BLaER1 (cell line): ENCODE results near the gene RPGRIP1L.

Source experiments
- H3K27ac ChIP-seq: shearing (Covaris generic); formaldehyde crosslinking; 2 replicates; pipeline ENCODE4 v1.8.1; 2022
- H3K27me3 ChIP-seq: shearing (Covaris generic); formaldehyde crosslinking; 2 replicates; pipeline ENCODE4 v1.8.1; 2022
- H3K36me3 ChIP-seq: shearing (Covaris generic); formaldehyde crosslinking; 2 replicates; pipeline ENCODE4 v1.8.1; 2022
- H3K4me1 ChIP-seq: shearing (Covaris generic); formaldehyde crosslinking; 2 replicates; pipeline ENCODE4 v1.8.1; 2022
- H3K4me2 ChIP-seq: shearing (Covaris generic); formaldehyde crosslinking; 2 replicates; pipeline ENCODE4 v1.8.1; 2022
- H3K4me3 ChIP-seq: shearing (Covaris generic); formaldehyde crosslinking; 2 replicates; pipeline ENCODE4 v1.8.1; 2022
- H3K9ac ChIP-seq: shearing (Covaris generic); formaldehyde crosslinking; 2 replicates; pipeline ENCODE4 v1.8.1; 2022
- H3K9me3 ChIP-seq: shearing (Covaris generic); formaldehyde crosslinking; 2 replicates; pipeline ENCODE4 v1.8.1; 2022
- H4K20me1 ChIP-seq: shearing (Covaris generic); formaldehyde crosslinking; 2 replicates; pipeline ENCODE4 v1.8.1; 2022
- Cebpa-rat ChIP-seq: shearing (Covaris generic); IDR thresholded peaks from 2 replicates; pipeline ENCODE4 v1.8.1; 2022

The RPGRIP1L gene

DNA sequence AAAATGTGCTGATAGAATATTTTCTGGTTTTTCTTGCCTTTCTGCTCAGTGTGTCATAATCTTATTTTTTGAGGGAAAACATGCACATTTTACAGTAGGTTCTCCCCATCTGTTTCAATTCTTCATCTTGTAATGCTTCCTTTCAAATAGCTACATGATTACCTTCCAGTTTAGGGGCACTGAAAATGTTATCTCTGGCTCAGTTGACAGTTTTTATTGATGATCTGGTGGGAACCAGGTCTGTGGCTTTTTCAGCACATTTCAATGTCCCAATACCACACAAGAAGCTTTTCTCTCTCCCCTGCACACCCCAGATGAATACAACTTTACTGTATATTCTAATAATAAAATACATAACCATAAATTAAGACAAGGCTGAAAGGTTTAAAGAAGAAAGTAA is 36.8 kb upstream of the RPGRIP1L start:
- Histone ChIP-seq H3K4me2 (no peak overlapping the region), H3K4me3 (no peak overlapping the region), H3K9ac (no peak overlapping the region), H3K27ac (no peak overlapping the region), H3K9me3 (no peaks in the 10 kb centered on the region), H3K4me1 (no peaks in the 10 kb centered on the region), H3K27me3 (no peaks in the 10 kb centered on the region), H4K20me1 (peaks cover 77% of the 10 kb centered on the region; the same call in 1 of the 2 replicates), H3K36me3 (no peaks in the 10 kb centered on the region)
- TF ChIP-seq Cebpa-rat = no peak

DNA sequence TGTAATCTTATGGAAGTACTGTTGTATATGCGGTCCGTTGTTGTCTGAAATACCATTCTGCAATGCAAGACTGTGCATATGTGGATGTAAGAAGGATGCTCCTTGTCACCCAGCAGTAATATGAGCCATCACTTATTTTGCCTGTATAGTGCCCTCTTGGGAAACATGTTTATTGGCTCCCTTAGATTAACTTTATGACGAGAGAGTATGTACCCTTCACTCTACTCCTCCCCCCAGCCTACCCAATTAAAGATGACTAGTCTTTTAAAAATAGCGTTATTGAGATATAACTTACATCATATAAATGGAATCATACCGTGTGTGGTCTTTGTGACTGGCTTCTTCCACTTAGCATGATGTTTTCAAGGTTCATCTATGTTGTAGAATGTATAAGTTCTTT is 33.9 kb upstream of the RPGRIP1L start:
- Histone ChIP-seq H3K27ac (no peak overlapping the region), H3K27me3 (no peaks in the 10 kb centered on the region), H3K9me3 (0 out of 2 replicates have a peak, but pooled peaks cover 2% of the 10 kb centered on the region), H3K4me1 (no peaks in the 10 kb centered on the region), H3K4me2 (no peak overlapping the region), H3K36me3 (no peaks in the 10 kb centered on the region), H3K4me3 (no peak overlapping the region), H3K9ac (no peak overlapping the region), H4K20me1 (peaks cover 73% of the 10 kb centered on the region; the same call in 1 of the 2 replicates)
- no peak for TF ChIP-seq Cebpa-rat

DNA sequence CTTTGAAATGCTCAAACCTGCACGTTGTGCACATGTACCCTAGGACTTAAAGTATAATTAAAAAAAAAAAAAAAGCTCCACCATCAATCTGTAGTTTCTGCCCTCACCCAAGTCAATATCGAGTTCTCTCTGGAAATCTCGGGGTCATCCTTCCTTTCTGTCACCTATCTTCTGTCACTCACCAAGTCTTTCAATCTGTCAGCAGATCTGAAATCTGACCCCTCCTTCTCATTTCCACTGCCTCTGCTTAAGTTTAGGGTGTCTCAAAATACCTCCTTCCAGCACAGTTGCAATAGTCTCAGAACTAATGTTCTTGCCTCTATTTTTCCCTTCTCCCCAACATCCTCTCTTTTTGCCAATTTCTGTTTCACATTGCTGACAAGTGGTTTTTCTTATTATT is 32.6 kb upstream of the RPGRIP1L start:
- Histone ChIP-seq H3K27me3 (no peaks in the 10 kb centered on the region), H3K9me3 (0 out of 2 replicates have a peak, but pooled peaks cover 12% of the 10 kb centered on the region), H3K4me3 (no peak overlapping the region), H3K36me3 (no peaks in the 10 kb centered on the region), H3K4me1 (no peaks in the 10 kb centered on the region), H4K20me1 (peaks cover 60% of the 10 kb centered on the region; the same call in 1 of the 2 replicates), H3K4me2 (no peak overlapping the region), H3K9ac (no peak overlapping the region), H3K27ac (no peak overlapping the region)
- TF ChIP-seq Cebpa-rat = no peak

DNA sequence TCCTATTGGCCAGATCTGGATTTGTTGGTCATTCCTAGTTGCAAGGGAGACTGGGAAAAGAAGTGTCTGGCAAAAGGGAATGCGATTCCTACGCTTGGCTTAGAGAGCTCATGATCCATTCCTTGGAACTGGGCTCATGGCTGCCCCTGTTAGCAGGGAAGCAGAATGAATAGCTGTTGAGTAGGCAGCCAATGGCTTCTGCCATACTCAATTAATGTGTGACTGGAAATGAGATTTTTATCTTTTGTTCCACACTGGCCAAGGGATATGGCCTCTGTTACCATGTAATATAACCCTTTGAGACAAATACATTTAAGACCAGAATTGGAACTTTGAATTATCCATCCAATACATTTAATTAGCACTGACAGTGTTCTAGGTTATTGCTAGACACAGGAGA is 31.2 kb upstream of the RPGRIP1L start:
- H3K9ac ChIP-seq = no peak overlapping the region
- TF ChIP-seq Cebpa-rat = no peak

DNA sequence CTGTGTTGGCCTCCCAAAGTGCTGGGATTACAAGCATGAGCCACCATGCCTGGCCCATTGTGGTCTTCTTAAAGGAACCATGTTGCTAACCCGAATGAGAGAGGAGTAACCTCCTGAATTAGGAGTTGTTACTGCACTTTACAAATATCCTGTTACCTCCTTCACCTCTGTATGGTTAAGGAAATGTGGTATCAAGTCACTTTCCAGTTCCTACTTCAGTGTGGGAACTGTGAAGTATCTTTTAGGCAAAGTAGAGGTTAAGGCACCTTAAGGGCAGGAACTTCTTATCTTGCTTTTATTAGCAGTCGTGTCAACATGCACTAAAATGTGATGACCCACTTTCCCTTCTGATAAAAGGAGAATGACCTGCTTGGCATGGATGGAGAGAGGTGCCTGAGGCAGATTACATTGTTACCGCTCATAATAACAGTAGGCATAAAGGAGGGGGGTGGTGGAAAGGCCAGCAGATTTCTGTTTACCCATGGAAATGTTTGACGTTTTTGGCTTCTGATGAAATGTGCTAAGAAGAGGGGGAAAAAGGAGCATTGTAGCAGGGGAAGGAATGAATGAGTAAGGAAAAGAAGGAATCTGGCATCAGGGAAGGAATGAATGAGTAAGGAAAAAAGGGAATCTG is 28.8 kb upstream of the RPGRIP1L start:
- TF ChIP-seq Cebpa-rat = no peak

More for the DNA sequence above, 31.2 kb upstream of the RPGRIP1L start:
- 0 out of 2 replicates have a peak, but pooled peaks cover 12% of the 10 kb centered on the region for H3K9me3 ChIP-seq
- no peaks in the 10 kb centered on the region for H3K4me1 ChIP-seq
- H3K4me2 ChIP-seq = no peak overlapping the region
- H4K20me1 ChIP-seq = peaks cover 52% of the 10 kb centered on the region; the same call in 1 of the 2 replicates
- no peaks in the 10 kb centered on the region for H3K36me3 ChIP-seq
- no peak overlapping the region for H3K4me3 ChIP-seq
- no peak overlapping the region for H3K27ac ChIP-seq
- H3K27me3 ChIP-seq = no peaks in the 10 kb centered on the region

DNA sequence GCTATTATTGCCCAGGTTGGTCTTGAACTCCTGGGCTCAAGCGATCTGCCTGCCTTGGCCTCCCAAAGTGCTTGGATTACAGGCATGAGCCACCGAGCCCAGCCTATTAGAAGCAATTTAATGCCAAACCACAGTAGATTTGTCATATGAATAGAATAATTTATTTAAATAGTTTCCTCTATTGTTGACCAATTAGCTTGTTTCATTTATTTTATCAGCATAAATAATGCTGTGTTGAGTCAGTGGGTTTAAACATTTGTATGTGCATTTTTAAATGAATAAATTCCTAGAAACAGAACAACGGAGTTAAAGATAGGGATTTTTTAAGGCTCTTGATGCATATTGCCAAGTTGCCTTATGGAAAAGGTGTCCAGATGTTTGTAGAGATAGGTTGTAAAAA is 27.0 kb upstream of the RPGRIP1L start:
- no peak overlapping the region for H3K27ac ChIP-seq
- peaks cover 6% of the 10 kb centered on the region; the same call in 1 of the 2 replicates for H3K4me1 ChIP-seq
- no peaks in the 10 kb centered on the region for H3K27me3 ChIP-seq
- H3K4me2 ChIP-seq = no peak overlapping the region
- TF ChIP-seq Cebpa-rat = no peak
- peaks cover 19% of the 10 kb centered on the region; the same call in 1 of the 2 replicates for H3K9me3 ChIP-seq
- no peak overlapping the region for H3K9ac ChIP-seq
- peaks cover 7% of the 10 kb centered on the region; the same call in 1 of the 2 replicates for H3K36me3 ChIP-seq
- H3K4me3 ChIP-seq = no peak overlapping the region
- peaks cover 41% of the 10 kb centered on the region for H4K20me1 ChIP-seq

More for the DNA sequence above, 28.8 kb upstream of the RPGRIP1L start:
- Histone ChIP-seq H3K9me3 (peaks cover 19% of the 10 kb centered on the region; the same call in 1 of the 2 replicates), H3K9ac (no peak overlapping the region), H4K20me1 (peaks cover 44% of the 10 kb centered on the region; the same call in 1 of the 2 replicates), H3K4me2 (no peak overlapping the region), H3K4me3 (no peak overlapping the region), H3K27me3 (no peaks in the 10 kb centered on the region), H3K4me1 (no peaks in the 10 kb centered on the region), H3K36me3 (peaks cover 7% of the 10 kb centered on the region; the same call in 1 of the 2 replicates), H3K27ac (no peak overlapping the region)

DNA sequence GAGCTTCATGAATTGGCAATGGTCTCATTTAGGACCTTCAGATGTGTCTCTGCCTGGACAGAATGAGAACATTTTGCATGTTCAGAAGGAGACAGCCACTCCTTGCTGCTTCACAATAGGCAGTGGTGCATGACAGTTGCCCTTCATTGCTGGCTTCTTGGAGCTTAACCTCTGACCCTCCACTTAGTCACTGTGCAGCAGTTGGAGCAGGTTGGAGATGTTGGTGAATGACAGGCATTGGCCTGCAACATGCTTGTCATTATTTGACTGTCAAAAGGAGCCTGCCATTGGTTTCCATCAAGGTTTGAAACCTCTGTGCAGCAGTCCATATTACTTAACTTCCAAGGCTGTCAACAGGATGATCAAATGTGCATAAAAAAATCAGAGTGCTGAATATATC is 23.0 kb upstream of the RPGRIP1L start:
- peaks cover 10% of the 10 kb centered on the region; the same call in 1 of the 2 replicates for H3K9me3 ChIP-seq
- H3K36me3 ChIP-seq = peaks cover 7% of the 10 kb centered on the region; the same call in 1 of the 2 replicates
- peaks cover 6% of the 10 kb centered on the region; the same call in 1 of the 2 replicates for H3K4me1 ChIP-seq
- peaks cover 49% of the 10 kb centered on the region for H4K20me1 ChIP-seq
- no peak overlapping the region for H3K4me3 ChIP-seq
- no peaks in the 10 kb centered on the region for H3K27me3 ChIP-seq
- H3K27ac ChIP-seq = no peak overlapping the region
- TF ChIP-seq Cebpa-rat = no peak
- no peak overlapping the region for H3K4me2 ChIP-seq
- no peak overlapping the region for H3K9ac ChIP-seq

DNA sequence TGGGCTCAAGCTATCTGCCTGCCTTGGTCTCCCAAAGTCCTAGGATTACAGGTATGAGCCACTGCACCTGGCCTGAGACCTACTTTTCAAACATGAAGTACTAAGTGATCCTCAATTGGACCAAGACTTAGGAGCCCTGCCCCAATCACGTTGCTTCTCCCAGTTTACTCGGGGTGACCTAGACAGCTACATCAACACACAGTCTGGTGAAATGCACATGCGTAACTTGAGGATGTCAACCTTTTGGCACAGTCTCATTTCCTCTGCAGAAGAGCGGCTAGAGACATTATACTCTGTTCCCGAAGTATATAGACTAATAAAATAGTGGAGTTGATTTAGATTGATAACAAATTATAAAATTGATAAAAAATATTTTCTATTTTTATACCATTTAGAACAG is 17.4 kb upstream of the RPGRIP1L start:
- Histone ChIP-seq H3K9me3 (no peaks in the 10 kb centered on the region), H3K4me1 (no peaks in the 10 kb centered on the region)
- TF ChIP-seq Cebpa-rat = no peak

DNA sequence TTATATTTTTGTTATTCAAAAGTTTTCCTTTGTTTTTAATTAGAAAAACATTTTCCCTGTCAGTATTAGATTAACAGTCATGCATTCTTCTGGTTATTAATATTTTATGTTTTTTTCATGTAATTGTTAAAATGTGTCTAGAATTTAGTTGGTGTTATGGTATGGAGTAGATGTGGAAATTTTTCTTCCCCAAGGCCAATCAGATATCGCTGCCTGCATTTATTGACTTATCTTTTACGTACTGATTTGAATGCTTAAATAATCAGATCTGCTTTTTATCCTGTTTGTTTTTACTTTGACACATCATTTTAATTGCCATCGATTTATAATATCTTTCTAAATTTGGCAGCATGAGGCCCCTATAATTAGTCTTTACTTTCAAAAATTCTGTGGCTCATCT is 13.9 kb upstream of the RPGRIP1L start:
- H3K36me3 ChIP-seq = peaks cover 5% of the 10 kb centered on the region; the same call in 1 of the 2 replicates
- no peak overlapping the region for H3K9ac ChIP-seq
- no peaks in the 10 kb centered on the region for H3K9me3 ChIP-seq
- no peak overlapping the region for H3K4me3 ChIP-seq
- no peaks in the 10 kb centered on the region for H3K4me1 ChIP-seq
- H3K27ac ChIP-seq = no peak overlapping the region
- H4K20me1 ChIP-seq = peaks cover 36% of the 10 kb centered on the region
- H3K4me2 ChIP-seq = no peak overlapping the region
- no peak for TF ChIP-seq Cebpa-rat
- H3K27me3 ChIP-seq = no peaks in the 10 kb centered on the region

More for the DNA sequence above, 17.4 kb upstream of the RPGRIP1L start:
- no peaks in the 10 kb centered on the region for H3K27me3 ChIP-seq
- no peak overlapping the region for H3K27ac ChIP-seq
- peaks cover 5% of the 10 kb centered on the region; the same call in 1 of the 2 replicates for H3K36me3 ChIP-seq
- no peak overlapping the region for H3K9ac ChIP-seq
- H3K4me3 ChIP-seq = no peak overlapping the region
- peaks cover 30% of the 10 kb centered on the region for H4K20me1 ChIP-seq
- H3K4me2 ChIP-seq = no peak overlapping the region

DNA sequence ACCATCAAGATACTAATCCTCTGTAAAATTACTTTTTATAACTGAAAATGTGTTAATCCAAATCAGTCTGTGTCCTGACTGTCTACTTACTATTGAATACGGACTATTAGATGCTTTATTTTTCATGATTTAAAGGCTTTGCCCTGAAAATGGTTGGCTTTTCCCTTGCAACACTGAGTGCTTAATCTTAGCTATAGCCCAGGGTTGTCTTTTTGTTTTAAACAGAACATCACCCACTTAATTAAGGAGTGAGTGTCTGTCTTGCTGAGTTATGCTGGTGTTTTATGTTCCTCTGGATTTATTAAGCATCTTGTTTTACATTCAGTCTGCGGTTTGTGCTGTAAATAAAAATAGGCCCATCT is 11.3 kb upstream of the RPGRIP1L start:
- TF ChIP-seq Cebpa-rat = no peak
- Histone ChIP-seq H3K27me3 (no peaks in the 10 kb centered on the region), H3K9me3 (no peaks in the 10 kb centered on the region), H3K4me3 (no peak overlapping the region), H4K20me1 (peaks cover 46% of the 10 kb centered on the region), H3K27ac (no peak overlapping the region), H3K36me3 (0 out of 2 replicates have a peak, but pooled peaks cover 7% of the 10 kb centered on the region), H3K4me1 (no peaks in the 10 kb centered on the region), H3K4me2 (no peak overlapping the region), H3K9ac (no peak overlapping the region)
